Measurements from ENCODE around the gene MGMT. TPM values are rescaled to one million over a fixed set of nuclear protein-coding genes. Genes with fewer than 3 reads are reported as not detected.

Gene MGMT
- total RNA-seq, 1 donor from 2014 or later = 25.9 TPM

GRCh38 chr10:129548600-129548999, 81.6 kb downstream of the MGMT start:
- H3K9me3 Mint-ChIP-seq (ENCODE audit: unreplicated experiment) = no peaks in the 10 kb centered on the region
- no peak overlapping the region for H3K4me3 Mint-ChIP-seq (ENCODE audit: unreplicated experiment)

GRCh38 chr10:129550076-129550475, 83.0 kb downstream of the MGMT start:
- H3K4me1 Mint-ChIP-seq (ENCODE audit: unreplicated experiment) = peaks cover 4% of the 10 kb centered on the region
- H3K9me3 Mint-ChIP-seq (ENCODE audit: unreplicated experiment) = no peaks in the 10 kb centered on the region

More at GRCh38 chr10:129548600-129548999, 81.6 kb downstream of the MGMT start:
- Mint-ChIP-seq H3K27ac (ENCODE audit: unreplicated experiment) (no peak overlapping the region), H3K27me3 (ENCODE audit: unreplicated experiment) (peaks cover 4% of the 10 kb centered on the region), H3K36me3 (ENCODE audit: low read depth, unreplicated experiment) (no peaks in the 10 kb centered on the region), H3K4me1 (ENCODE audit: unreplicated experiment) (no peaks in the 10 kb centered on the region)
- TF ChIP-seq CTCF (IDR thresholded peaks at IDR 0.05; ENCODE audit: unreplicated experiment) = no peak
- DNase-seq (ENCODE audit: low spot score) = no peak

GRCh38 chr10:129550658-129551057, 83.6 kb downstream of the MGMT start:
- Mint-ChIP-seq H3K36me3 (ENCODE audit: low read depth, unreplicated experiment) (no peaks in the 10 kb centered on the region), H3K4me1 (ENCODE audit: unreplicated experiment) (peaks cover 4% of the 10 kb centered on the region), H3K27ac (ENCODE audit: unreplicated experiment) (no peak overlapping the region), H3K4me3 (ENCODE audit: unreplicated experiment) (no peak overlapping the region), H3K27me3 (ENCODE audit: unreplicated experiment) (peaks cover 4% of the 10 kb centered on the region), H3K9me3 (ENCODE audit: unreplicated experiment) (no peaks in the 10 kb centered on the region)
- no peak for TF ChIP-seq CTCF (IDR thresholded peaks at IDR 0.05; ENCODE audit: unreplicated experiment)
- no peak for DNase-seq (ENCODE audit: low spot score)

More at GRCh38 chr10:129550076-129550475, 83.0 kb downstream of the MGMT start:
- Mint-ChIP-seq H3K27me3 (ENCODE audit: unreplicated experiment) (peaks cover 4% of the 10 kb centered on the region), H3K4me3 (ENCODE audit: unreplicated experiment) (no peak overlapping the region), H3K27ac (ENCODE audit: unreplicated experiment) (no peak overlapping the region), H3K36me3 (ENCODE audit: low read depth, unreplicated experiment) (no peaks in the 10 kb centered on the region)
- no peak for DNase-seq (ENCODE audit: low spot score)
- no peak for TF ChIP-seq CTCF (IDR thresholded peaks at IDR 0.05; ENCODE audit: unreplicated experiment)

GRCh38 chr10:129552119-129552518, 85.1 kb downstream of the MGMT start:
- Mint-ChIP-seq H3K4me3 (ENCODE audit: unreplicated experiment) (no peak overlapping the region), H3K9me3 (ENCODE audit: unreplicated experiment) (no peaks in the 10 kb centered on the region), H3K36me3 (ENCODE audit: low read depth, unreplicated experiment) (no peaks in the 10 kb centered on the region), H3K27me3 (ENCODE audit: unreplicated experiment) (peaks cover 4% of the 10 kb centered on the region), H3K27ac (ENCODE audit: unreplicated experiment) (no peak overlapping the region), H3K4me1 (ENCODE audit: unreplicated experiment) (peaks cover 4% of the 10 kb centered on the region)
- no peak for DNase-seq (ENCODE audit: low spot score)
- no peak for TF ChIP-seq CTCF (IDR thresholded peaks at IDR 0.05; ENCODE audit: unreplicated experiment)

- H3K27ac Mint-ChIP-seq (ENCODE audit: unreplicated experiment) = no peak overlapping the region
- H3K4me3 Mint-ChIP-seq (ENCODE audit: unreplicated experiment) = no peak overlapping the region
- no peak for DNase-seq (ENCODE audit: low spot score)
Observed at GRCh38 chr10:129553928-129554327, 86.9 kb downstream of the MGMT start.

More at GRCh38 chr10:129553928-129554327, 86.9 kb downstream of the MGMT start:
- Mint-ChIP-seq H3K36me3 (ENCODE audit: low read depth, unreplicated experiment) (no peaks in the 10 kb centered on the region), H3K4me1 (ENCODE audit: unreplicated experiment) (peaks cover 13% of the 10 kb centered on the region), H3K9me3 (ENCODE audit: unreplicated experiment) (no peaks in the 10 kb centered on the region), H3K27me3 (ENCODE audit: unreplicated experiment) (peaks cover 4% of the 10 kb centered on the region)
- no peak for TF ChIP-seq CTCF (IDR thresholded peaks at IDR 0.05; ENCODE audit: unreplicated experiment)
